ENCODE measurements around the gene FOXI1.

FOXI1 gene

DNA sequence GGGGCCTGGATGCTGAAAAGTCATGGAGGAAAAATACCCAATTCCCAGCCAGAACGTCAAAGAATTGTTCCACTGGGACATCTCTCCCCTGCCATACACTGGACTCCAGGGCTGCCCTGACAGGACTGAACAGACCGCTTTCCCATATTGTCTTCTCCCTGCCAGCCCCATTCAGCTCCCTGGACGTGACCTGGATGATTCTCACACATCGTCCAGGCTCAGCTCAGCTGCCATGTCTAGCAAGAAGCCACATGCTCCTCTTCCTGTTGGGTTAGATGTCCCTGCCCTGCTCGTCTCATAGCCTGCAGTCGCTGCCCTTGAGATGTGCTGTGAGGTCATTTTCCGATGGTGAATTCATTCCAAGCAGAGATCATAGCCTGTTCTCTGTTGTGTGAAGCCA is 37.4 kb downstream of the FOXI1 start:
- Histone ChIP-seq H3K4me3 (ENCODE audit: low read depth, low read length) (no peak overlapping the region), H3K4me1 (ENCODE audit: control insufficient read depth, insufficient read depth, low read length) (no peaks in the 10 kb centered on the region), H3K9me3 (ENCODE audit: control insufficient read depth, insufficient read depth, low read depth, low read length) (no peaks in the 10 kb centered on the region), H3K36me3 (ENCODE audit: control insufficient read depth in 2 of 2, insufficient read depth in 1 of 2, low read length in 2 of 2) (no peaks in the 10 kb centered on the region), H3K27ac (ENCODE audit: extremely low read depth, low read depth, low read length) (no peak overlapping the region)
- POLR2A ChIA-PET: no interaction called here
- no peak for TF ChIP-seq ZNF2 (tag by site-specific recombination; IDR thresholded peaks at IDR 0.05)
- TF ChIP-seq ZNF792 (tag by site-specific recombination; IDR thresholded peaks at IDR 0.05): no peak
- TF ChIP-seq REPIN1 (tag by site-specific recombination; IDR thresholded peaks at IDR 0.05; ENCODE audit: low read depth): no peak
- no peak for TF ChIP-seq ZIC2 (tag by site-specific recombination; IDR thresholded peaks at IDR 0.05)
- TF ChIP-seq GFI1B (tag by site-specific recombination; IDR thresholded peaks at IDR 0.05): no peak
- no peak for TF ChIP-seq ZNF148 (tag by site-specific recombination; IDR thresholded peaks at IDR 0.05; ENCODE audit: borderline replicate concordance)
- no peak for TF ChIP-seq OVOL3 (tag by site-specific recombination; IDR thresholded peaks at IDR 0.05)
- TF ChIP-seq GLI4 (tag by site-specific recombination; IDR thresholded peaks at IDR 0.05): no peak
- TF ChIP-seq ZNF169 (tag by site-specific recombination; IDR thresholded peaks at IDR 0.05): no peak
- no peak for TF ChIP-seq YY2 (tag by site-specific recombination; IDR thresholded peaks at IDR 0.05)
- TF ChIP-seq, protein P1, sequence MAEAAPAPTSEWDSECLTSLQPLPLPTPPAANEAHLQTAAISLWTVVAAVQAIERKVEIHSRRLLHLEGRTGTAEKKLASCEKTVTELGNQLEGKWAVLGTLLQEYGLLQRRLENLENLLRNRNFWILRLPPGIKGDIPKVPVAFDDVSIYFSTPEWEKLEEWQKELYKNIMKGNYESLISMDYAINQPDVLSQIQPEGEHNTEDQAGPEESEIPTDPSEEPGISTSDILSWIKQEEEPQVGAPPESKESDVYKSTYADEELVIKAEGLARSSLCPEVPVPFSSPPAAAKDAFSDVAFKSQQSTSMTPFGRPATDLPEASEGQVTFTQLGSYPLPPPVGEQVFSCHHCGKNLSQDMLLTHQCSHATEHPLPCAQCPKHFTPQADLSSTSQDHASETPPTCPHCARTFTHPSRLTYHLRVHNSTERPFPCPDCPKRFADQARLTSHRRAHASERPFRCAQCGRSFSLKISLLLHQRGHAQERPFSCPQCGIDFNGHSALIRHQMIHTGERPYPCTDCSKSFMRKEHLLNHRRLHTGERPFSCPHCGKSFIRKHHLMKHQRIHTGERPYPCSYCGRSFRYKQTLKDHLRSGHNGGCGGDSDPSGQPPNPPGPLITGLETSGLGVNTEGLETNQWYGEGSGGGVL (tag by site-specific recombination; IDR thresholded peaks at IDR 0.05): no peak
- CTCF ChIA-PET: interaction anchor here (0.6 to 0.8 kb wide), 2 partner anchors 11 to 42 kb away, joined by 3 to 4 read pairs; no protein-coding TSS in a partner anchor

GRCh38 chr5:170143710-170144109 is 38.0 kb downstream of the FOXI1 start:
- ChIA-PET POLR2A (no interaction called here), CTCF (no interaction called here)
- Histone ChIP-seq H3K4me3 (ENCODE audit: low read depth, low read length) (no peak overlapping the region), H3K36me3 (ENCODE audit: control insufficient read depth in 2 of 2, insufficient read depth in 1 of 2, low read length in 2 of 2) (no peaks in the 10 kb centered on the region), H3K4me1 (ENCODE audit: control insufficient read depth, insufficient read depth, low read length) (no peaks in the 10 kb centered on the region), H3K9me3 (ENCODE audit: control insufficient read depth, insufficient read depth, low read depth, low read length) (no peaks in the 10 kb centered on the region), H3K27ac (ENCODE audit: extremely low read depth, low read depth, low read length) (no peak overlapping the region)
- TF ChIP-seq FEZF1 (tag by site-specific recombination; IDR thresholded peaks at IDR 0.05) (no peak), ZNF677 (tag by site-specific recombination; IDR thresholded peaks at IDR 0.05) (no peak), ZNF292 (tag by site-specific recombination; IDR thresholded peaks at IDR 0.05; ENCODE audit: borderline replicate concordance, low read depth) (no peak), SP2 (tag by site-specific recombination; IDR thresholded peaks at IDR 0.05) (no peak), KLF9 (tag by site-specific recombination; IDR thresholded peaks at IDR 0.05; ENCODE audit: low read depth) (no peak), KLF8 (tag by site-specific recombination; IDR thresholded peaks at IDR 0.05) (no peak), ZNF26 (tag by site-specific recombination; IDR thresholded peaks at IDR 0.05) (no peak), ZNF335 (tag by site-specific recombination; conservative IDR thresholded peaks at IDR 0.05) (no peak), ZNF146 (tag by site-specific recombination; IDR thresholded peaks at IDR 0.05) (no peak), IKZF3 (tag by site-specific recombination; IDR thresholded peaks at IDR 0.05) (no peak), ZNF571 (tag by site-specific recombination; IDR thresholded peaks at IDR 0.05) (no peak), SCRT2 (tag by site-specific recombination; IDR thresholded peaks at IDR 0.05) (no peak), ZXDB (tag by site-specific recombination; IDR thresholded peaks at IDR 0.05) (no peak), ZFP3 (tag by site-specific recombination; IDR thresholded peaks at IDR 0.05; ENCODE audit: low read depth) (no peak), KLF10 (tag by site-specific recombination; IDR thresholded peaks at IDR 0.05) (no peak)
- TF ChIP-seq, protein P2, sequence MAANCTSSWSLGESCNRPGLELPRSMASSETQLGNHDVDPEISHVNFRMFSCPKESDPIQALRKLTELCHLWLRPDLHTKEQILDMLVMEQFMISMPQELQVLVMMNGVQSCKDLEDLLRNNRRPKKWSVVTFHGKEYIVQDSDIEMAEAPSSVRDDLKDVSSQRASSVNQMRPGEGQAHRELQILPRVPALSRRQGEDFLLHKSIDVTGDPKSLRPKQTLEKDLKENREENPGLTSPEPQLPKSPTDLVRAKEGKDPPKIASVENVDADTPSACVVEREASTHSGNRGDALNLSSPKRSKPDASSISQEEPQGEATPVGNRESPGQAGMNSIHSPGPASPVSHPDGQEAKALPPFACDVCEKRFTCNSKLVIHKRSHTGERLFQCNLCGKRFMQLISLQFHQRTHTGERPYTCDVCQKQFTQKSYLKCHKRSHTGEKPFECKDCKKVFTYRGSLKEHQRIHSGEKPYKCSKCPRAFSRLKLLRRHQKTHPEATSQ (tag by site-specific recombination; IDR thresholded peaks at IDR 0.05): no peak
- TF ChIP-seq, protein P3, sequence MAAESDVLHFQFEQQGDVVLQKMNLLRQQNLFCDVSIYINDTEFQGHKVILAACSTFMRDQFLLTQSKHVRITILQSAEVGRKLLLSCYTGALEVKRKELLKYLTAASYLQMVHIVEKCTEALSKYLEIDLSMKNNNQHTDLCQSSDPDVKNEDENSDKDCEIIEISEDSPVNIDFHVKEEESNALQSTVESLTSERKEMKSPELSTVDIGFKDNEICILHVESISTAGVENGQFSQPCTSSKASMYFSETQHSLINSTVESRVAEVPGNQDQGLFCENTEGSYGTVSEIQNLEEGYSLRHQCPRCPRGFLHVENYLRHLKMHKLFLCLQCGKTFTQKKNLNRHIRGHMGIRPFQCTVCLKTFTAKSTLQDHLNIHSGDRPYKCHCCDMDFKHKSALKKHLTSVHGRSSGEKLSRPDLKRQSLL (tag by site-specific recombination; IDR thresholded peaks at IDR 0.05): no peak

All from HEK293 (cell line).